HG03103 (cell line): ENCODE data around the gene OXLD1.
"Not testable (repeated sequence)": the region's sequence is repeated elsewhere in the genome, so short reads cannot be mapped to it uniquely, and the experiment has no call there.

ENCODE experiments used
- ATAC-seq: cut with Tn5 transposase; IDR thresholded peaks from one replicate; pipeline ENCODE4 v1.9.1; 2021; ENCODE audit warnings: low read depth; ENCODE audit not compliant: unreplicated experiment

OXLD1 gene

GRCh38 chr17:81683584-81684441, 17.4 kb upstream of the OXLD1 start, which contains the start of the genes ARL16 and HGS:
Gene ARL16, minus strand, starts transcription at chr17:81683797. Its CDS starts 44 bp downstream, at chr17:81683753.
Gene HGS, plus strand, starts transcription at chr17:81684011. Its CDS starts 56 bp downstream, at chr17:81684067.
- ATAC-seq, result peak; percentile 92

DNA sequence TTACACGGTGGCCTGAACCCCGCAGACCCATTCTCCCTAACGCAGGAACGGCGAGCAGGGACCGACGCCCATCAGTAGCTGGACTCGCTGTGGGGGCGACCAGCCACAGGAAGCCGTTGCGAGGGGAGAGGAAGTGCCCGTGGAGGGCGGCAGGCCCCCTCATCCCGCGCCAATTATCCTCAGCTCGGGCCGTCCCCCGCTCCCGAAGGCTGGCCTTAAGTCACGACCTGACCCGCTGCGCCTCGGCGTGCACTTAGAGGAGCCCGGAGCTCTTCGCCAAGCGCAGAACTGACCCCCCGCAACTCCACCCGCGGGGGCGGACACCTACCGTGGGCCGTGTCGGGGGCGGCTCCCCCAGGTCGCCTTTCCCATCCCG, 16.8 kb upstream of the OXLD1 start:
- peak; percentile 17 for ATAC-seq

DNA sequence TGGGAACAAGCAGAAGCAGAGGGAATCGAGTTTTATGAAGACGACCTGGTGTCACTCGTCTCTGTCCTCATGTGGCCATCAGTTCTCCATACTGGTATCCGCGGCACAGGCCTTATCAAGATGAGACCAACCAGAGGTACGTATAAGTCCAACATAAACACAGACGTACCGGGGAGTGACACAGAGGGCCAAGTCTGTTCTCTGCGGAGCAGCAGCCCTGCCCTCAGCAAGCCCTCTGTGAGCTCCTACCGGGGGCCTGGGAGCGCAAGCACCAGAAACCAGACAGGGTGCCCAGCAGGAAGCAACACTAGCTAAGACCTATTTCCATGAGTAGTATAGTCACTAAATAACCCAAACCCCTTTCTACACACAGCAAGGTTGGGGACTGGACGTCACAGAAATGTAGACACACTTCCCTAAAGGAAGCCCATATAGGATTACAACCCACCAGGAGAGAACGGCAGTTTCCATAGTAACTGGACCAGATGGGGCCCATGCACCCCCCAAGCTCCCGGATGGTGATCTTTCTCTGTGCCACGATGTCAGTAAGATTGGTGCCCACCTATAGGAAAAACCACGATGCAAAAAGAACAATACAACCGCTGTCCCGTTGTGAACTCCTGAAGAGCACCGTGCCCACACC, 16.3 kb upstream of the OXLD1 start:
- no peak for ATAC-seq

DNA sequence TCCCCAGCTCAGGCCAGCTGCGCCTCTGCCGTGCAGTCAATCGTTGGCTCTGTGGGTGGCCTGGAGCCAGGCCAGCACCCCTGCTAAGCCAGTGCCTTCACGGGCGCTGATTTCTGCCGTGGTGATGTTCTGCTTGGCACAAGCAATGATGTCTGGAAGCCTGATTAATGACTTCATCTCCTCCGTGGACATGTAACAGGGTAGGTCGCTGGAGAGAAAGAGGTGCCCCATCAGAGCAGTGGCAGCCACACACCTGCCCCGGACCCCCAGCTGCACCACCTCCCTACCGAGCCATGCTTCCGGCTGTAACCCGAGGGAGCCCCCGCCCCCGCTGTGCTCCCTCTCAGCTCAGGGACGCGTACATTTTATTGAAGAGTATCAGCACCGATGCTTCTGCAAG, 15.3 kb upstream of the OXLD1 start:
- no peak for ATAC-seq

DNA sequence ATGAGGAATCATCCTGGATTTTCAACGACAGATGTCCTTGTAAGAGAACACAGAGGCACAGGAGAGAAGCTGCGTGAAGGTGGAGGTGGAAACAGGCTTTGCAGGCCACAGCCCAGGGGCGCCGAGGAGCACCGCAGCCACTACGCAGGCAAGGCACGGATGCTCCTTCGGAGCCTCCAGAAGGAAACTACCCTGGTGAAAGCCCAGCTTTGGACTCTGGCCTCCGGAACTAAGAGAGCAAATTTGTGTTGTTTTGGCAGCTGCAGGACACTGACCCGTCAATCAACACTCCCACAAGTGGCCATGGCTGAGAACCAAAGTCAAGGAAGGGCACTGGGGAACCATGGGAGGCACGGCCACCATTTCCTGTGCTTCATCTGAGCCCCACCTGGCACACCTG, 13.7 kb upstream of the OXLD1 start:
- no peak for ATAC-seq

DNA sequence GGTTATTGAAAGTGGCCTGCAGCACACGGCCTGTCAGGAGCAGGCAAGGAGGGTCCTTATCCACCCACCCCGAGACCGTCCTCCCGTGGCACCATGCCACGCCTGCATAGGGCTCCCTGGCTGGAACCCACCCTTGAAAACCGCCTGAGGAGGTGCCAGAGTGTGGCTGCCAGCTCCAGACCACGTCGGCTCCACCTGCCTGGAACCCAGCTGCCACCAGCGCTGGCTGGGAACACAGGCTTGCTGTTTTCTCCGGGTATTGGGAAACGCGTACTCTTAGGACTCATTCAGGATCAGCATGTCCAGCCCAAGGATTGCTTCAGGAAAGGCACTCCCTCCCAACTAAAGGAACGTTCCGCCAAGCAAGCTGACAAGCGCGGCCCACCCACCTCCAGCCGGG, 10.5 kb upstream of the OXLD1 start:
- ATAC-seq, result no peak

DNA sequence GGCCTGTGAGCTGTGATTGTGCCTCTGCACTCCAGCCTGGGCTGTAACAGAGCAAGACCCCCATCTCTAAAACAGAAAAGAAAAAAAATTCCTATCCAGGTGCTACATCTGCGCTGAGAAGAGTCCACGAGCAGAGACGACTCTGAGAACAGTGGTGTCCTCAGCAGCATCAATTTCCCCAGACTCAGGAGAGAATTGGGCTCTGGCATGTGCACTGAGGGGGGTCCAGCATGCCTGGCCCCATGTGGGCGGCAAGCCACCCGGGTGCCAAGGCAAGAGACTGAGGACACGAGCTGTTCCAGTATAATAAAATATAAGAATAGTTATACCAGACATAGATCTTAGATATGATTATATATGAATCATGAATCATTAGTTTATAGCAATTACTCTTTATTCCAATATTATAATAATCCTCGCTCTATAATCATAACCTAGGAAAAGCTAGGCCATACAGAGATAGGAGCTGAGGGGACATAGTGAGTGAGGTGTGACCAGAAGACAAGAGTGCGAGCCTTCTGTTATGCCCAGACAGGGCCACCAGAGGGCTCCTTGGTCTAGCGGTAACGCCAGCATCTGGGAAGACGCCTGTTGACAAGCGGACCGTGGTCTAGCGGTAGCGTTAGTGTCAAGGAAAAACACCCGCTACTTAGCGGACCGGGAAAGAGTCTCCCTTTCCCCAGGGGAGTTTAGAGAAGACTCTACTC, 9.3 kb upstream of the OXLD1 start:
- not testable (repeated sequence) for ATAC-seq

GRCh38 chr17:81673561-81674258, 7.3 kb upstream of the OXLD1 start:
- no peak for ATAC-seq

- no peak for ATAC-seq
These were observed 6.5 kb upstream of the OXLD1 start for GRCh38 chr17:81672954-81673353.

- no peak for ATAC-seq
These were observed 6.1 kb upstream of the OXLD1 start for GRCh38 chr17:81672504-81672903.

- ATAC-seq, result no peak
These were observed 1.3 kb upstream of the OXLD1 start for GRCh38 chr17:81667754-81668153.

DNA sequence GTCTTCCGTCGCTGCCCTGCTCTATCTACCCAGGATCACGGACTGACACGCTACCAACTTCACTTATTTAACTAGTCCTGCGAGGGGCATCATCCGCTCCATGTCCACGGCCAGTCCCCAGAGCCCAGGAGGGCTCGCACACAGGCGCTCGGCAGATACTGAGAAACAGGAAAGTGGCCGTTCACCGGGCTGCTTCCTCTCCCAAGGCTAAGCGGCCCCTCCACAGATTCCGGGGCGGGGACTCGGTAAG, 388 bp downstream of the OXLD1 start:
- peak; percentile 3 for ATAC-seq

- ATAC-seq, result peak; percentile 17
These were observed 957 bp downstream of the OXLD1 start for GRCh38 chr17:81665205-81666091.

DNA sequence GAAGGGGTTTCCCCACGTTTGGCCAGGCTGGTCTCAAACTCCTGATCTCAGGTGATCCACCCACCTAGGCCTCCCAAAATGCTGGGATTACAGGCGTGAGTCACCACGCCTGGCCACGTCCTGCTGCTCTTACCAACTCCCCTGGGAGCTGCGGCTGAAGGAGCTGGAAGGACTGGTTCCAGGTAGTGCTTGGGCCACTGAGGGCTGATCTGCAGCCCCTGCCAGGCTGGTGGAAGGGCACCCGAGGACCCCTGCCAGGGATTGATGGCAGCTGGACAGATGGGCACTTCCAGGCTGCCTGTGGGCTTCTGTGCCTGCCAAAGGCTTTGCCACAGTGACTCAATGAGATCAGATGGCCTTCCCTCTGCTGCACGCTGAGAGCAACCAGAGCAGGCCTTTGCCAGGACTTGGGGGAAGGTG, 2.3 kb downstream of the OXLD1 start:
- ATAC-seq, result no peak

- no peak for ATAC-seq
These were observed 4.4 kb downstream of the OXLD1 start for GRCh38 chr17:81662002-81662401.

DNA sequence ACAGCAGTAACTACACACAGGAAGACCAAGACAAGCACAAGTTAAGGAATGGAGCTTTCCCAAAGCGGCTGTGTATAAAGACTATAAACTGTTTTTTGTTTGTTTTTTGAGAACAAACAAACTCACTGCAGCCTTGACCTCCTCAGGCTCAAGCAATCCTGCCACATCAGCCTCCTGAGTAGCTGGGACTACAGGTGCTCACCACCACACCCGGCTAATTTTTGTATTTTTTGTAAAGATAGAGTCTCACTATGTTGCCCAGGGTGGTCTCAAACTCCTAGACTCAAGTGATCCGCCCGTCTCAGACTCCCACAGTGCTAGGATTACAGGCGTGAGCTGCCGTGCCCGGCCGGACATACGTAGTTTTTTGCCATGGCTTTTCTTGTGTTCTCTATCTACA, 6.0 kb downstream of the OXLD1 start:
- no peak for ATAC-seq

DNA sequence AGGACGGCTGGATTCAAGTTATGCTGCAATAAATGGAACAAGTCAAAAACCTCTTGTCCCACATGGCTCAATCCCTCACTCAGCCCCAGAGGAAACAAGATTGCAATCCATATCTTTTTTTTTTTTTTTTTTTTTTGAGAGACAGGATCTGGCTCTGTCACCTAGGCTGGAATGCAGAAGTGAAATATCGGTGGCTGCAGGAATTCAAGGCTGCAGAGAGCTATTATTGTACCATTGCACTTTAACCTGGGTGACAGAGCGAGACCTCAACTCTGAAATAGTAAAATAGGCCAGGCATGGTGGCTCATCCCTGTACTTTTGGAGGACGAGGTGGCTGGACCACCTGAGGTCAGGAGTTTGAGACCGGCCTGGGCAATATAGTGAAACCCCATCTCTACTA, 7.4 kb downstream of the OXLD1 start:
- no peak for ATAC-seq

DNA sequence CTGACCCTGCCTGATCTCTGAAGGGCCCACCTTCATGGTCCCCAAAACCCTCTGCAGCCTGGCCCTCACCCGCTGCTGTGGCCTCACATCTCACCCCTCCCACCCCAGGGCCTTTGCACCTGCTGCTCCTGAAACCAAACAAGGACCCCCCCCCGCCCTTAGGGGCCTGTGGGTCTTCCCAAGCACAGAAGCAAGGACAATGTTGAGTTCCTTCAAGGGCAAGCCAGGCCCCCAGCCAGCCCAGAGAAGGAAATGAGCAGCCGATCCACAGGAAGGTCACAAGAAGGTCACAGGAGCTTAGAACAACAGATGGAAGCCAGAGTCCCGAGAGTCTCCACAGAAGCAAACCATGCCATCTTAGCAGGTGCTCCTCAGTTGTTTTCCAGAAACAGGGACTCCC, 9.6 kb downstream of the OXLD1 start:
- no peak for ATAC-seq

DNA sequence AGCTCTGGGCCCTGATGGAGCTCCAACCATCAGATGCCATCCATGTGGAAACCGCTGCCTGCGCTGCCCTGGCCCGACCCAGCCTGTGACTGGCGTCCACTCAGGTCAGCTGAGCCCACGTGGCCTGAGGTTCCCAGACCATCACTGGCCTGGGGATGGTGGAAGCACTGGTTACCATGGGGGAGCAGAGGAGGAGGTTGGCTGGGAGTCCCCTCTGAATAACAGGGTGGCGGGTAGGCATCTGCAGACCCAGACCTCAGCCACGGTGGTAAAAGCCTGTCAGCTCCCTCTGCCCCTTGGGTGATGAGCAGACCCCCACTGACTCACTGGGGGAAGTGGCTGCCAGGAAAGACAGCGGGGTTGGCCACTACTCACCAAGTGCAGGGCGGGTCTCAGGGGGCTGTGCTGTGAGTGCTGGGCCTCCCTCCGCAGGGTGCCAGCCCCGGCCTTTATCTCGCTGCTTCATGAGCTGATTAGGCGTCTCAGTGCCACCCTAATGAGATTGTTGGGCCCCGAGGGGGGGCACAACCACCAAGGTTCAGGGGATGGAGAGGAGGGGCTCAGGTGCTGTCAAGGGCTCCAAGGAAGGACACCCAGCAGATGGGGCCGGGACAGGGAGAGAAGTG, 10.2 kb downstream of the OXLD1 start, which contains the start of gene PDE6G:
Gene PDE6G, minus strand, starts transcription at position 425 of the 626 bp plus-strand sequence. CDS start 3,237 bp downstream, outside the sequence.
- no peak for ATAC-seq
